GM23338 (cell line): ENCODE data around the gene ELAPOR1. TPM values are rescaled to one million over a fixed set of nuclear protein-coding genes. Genes with fewer than 3 reads are reported as not detected.

Source experiments
- ATAC-seq: fragments of 200-7000 bp; cut with Tn5 transposase; 3 replicates; pipeline ENCODE4 v1.9.1; 2020
- DNase-seq: peaks from one replicate; pipeline ENCODE4 v3.0.0-alpha.2; 2015; ENCODE audit warnings: low spot score
- H2AFZ ChIP-seq: fragments of 200-600 bp; sonication (generic); 2 replicates; pipeline ENCODE4 v1.8.0; 2016; ENCODE audit warnings: antibody characterized with exemption, mild to moderate bottlenecking, moderate library complexity
- H3F3A ChIP-seq: fragments of 200-600 bp; sonication (generic); replicated peaks from 2 replicates; pipeline ENCODE4 v1.8.0; 2017; ENCODE audit warnings: antibody characterized with exemption, mixed run types, low read depth
- H3K27ac ChIP-seq: fragments of 200-600 bp; sonication (generic); 2 replicates; pipeline ENCODE4 v1.6.1; 2016; ENCODE audit warnings: low read depth
- H3K27me3 ChIP-seq: fragments of 200-600 bp; sonication (generic); 2 replicates; pipeline ENCODE4 v1.8.0; 2016; ENCODE audit warnings: mild to moderate bottlenecking, mixed run types, moderate library complexity; ENCODE audit not compliant: insufficient read depth
- H3K36me3 ChIP-seq: fragments of 200-600 bp; sonication (generic); 2 replicates; pipeline ENCODE4 v1.8.0; 2016; ENCODE audit warnings: mild to moderate bottlenecking; ENCODE audit not compliant: insufficient read depth
- H3K4me1 ChIP-seq: fragments of 200-600 bp; sonication (generic); 2 replicates; pipeline ENCODE4 v1.8.0; 2016; ENCODE audit warnings: mild to moderate bottlenecking, moderate library complexity; ENCODE audit not compliant: insufficient read depth
- H3K4me2 ChIP-seq: fragments of 200-600 bp; sonication (generic); 2 replicates; pipeline ENCODE4 v1.7.1; 2017; ENCODE audit warnings: mixed run types
- H3K4me3 ChIP-seq: fragments of 200-600 bp; sonication (generic); 2 replicates; pipeline ENCODE4 v1.6.1; 2016; ENCODE audit warnings: mixed run types
- H3K79me2 ChIP-seq: fragments of 200-600 bp; sonication (generic); replicated peaks from 2 replicates; pipeline ENCODE4 v1.8.0; 2017; ENCODE audit warnings: mild to moderate bottlenecking; ENCODE audit not compliant: insufficient read depth
- H3K9me2 ChIP-seq: fragments of 200-600 bp; sonication (generic); 2 replicates; pipeline ENCODE4 v1.8.0; 2017; ENCODE audit not compliant: insufficient read depth
- H4K20me1 ChIP-seq: fragments of 200-600 bp; sonication (generic); replicated peaks from 2 replicates; pipeline ENCODE4 v1.8.0; 2017; ENCODE audit warnings: mild to moderate bottlenecking; ENCODE audit not compliant: insufficient read depth
- H3K27ac Mint-ChIP-seq: 2 replicates; pipeline ENCODE4 v1.8.0; 2020; ENCODE audit warnings: inconsistent platforms, mild to moderate bottlenecking, moderate library complexity, mixed read lengths
- H3K27me3 Mint-ChIP-seq: 3 replicates; pipeline ENCODE4 v1.8.0; 2022; ENCODE audit warnings: low read depth, mild to moderate bottlenecking, moderate library complexity, mixed read lengths, inconsistent platforms; ENCODE audit not compliant: insufficient read depth, poor library complexity
- H3K36me3 Mint-ChIP-seq: 3 replicates; pipeline ENCODE4 v1.8.0; 2021; ENCODE audit warnings: low read depth, mild to moderate bottlenecking, inconsistent platforms, moderate library complexity, mixed read lengths
- H3K4me1 Mint-ChIP-seq: 3 replicates; pipeline ENCODE4 v1.8.0; 2020; ENCODE audit warnings: mild to moderate bottlenecking, inconsistent platforms, mixed read lengths
- H3K4me3 Mint-ChIP-seq: 3 replicates; pipeline ENCODE4 v1.8.0; 2021; ENCODE audit warnings: moderate library complexity, mild to moderate bottlenecking, inconsistent platforms, mixed read lengths
- H3K9me3 Mint-ChIP-seq: 3 replicates; pipeline ENCODE4 v1.8.0; 2020; ENCODE audit warnings: moderate library complexity, mild to moderate bottlenecking, inconsistent platforms, mixed read lengths
- CREB1 ChIP-seq: fragments of 250-450 bp; sonication (Bioruptor Pico); IDR thresholded peaks from 2 replicates; pipeline ENCODE4 v1.5.0; 2020; ENCODE audit warnings: low read depth, mild to moderate bottlenecking, moderate library complexity
- EZH2 ChIP-seq: fragments of 200-600 bp; sonication (generic); IDR thresholded peaks from one replicate; pipeline ENCODE4 v1.8.0; 2017; ENCODE audit warnings: antibody characterized with exemption, mild to moderate bottlenecking, low read depth; ENCODE audit not compliant: unreplicated experiment
- EZH2phosphoT487 ChIP-seq: fragments of 200-600 bp; sonication (generic); IDR thresholded peaks from one replicate; pipeline ENCODE4 v1.8.1; 2018; ENCODE audit warnings: antibody characterized with exemption; ENCODE audit not compliant: unreplicated experiment
- JUNB ChIP-seq: IDR thresholded peaks from one replicate; pipeline ENCODE4 v1.6.1; 2016; ENCODE audit warnings: antibody characterized with exemption; ENCODE audit not compliant: unreplicated experiment
- NANOG ChIP-seq: IDR thresholded peaks from 2 replicates; pipeline ENCODE4 v1.6.1; 2016; ENCODE audit warnings: antibody characterized with exemption, borderline replicate concordance
- POLR2AphosphoS5 ChIP-seq: IDR thresholded peaks from 2 replicates; pipeline ENCODE4 v1.6.1; 2016; ENCODE audit warnings: antibody characterized with exemption, low read depth
- STAT1 ChIP-seq: IDR thresholded peaks from one replicate; pipeline ENCODE4 v1.6.1; 2016; ENCODE audit warnings: antibody characterized with exemption; ENCODE audit not compliant: unreplicated experiment
- ZNF114 ChIP-seq: fragments of 250-450 bp; sonication (Bioruptor Pico); IDR thresholded peaks from 2 replicates; pipeline ENCODE4 v1.5.0; 2020; ENCODE audit warnings: mild to moderate bottlenecking, moderate library complexity
- ZNF331 ChIP-seq: fragments of 250-450 bp; sonication (Bioruptor Pico); IDR thresholded peaks from 2 replicates; pipeline ENCODE4 v1.5.0; 2020; ENCODE audit warnings: low read depth, mild to moderate bottlenecking, moderate library complexity
- polyA plus RNA-seq: library from polyadenylated mRNA; unstranded; fragments of >200 nt; fragmentation: Nextera tagmentation; extraction: Ambion mirVana; gene quantifications from 2 replicates; pipeline ENCODE4 v1.2.1, GENCODE V29; 2016
- total RNA-seq: library from RNA; depleted of rRNA; stranded (reverse); fragments of >200 nt; shearing (Covaris generic); gene quantifications from 2 replicates; pipeline ENCODE4 v1.2.3, GENCODE V29; 2014
- TF ChIP-seq, protein P1 (sequence below): IDR thresholded peaks from one replicate; pipeline ENCODE4 v1.6.1; 2018; ENCODE audit warnings: antibody characterized with exemption; ENCODE audit not compliant: unreplicated experiment
- TF ChIP-seq, protein P2 (sequence below): IDR thresholded peaks from 2 replicates; pipeline ENCODE4 v1.6.1; 2016; ENCODE audit warnings: antibody characterized with exemption
- TF ChIP-seq, protein P3 (sequence below), 2 experiments: fragments of 200-600 bp in 1 of 2; sonication (generic) in 1 of 2; conservative IDR thresholded peaks; 2 replicates each; pipeline versions ENCODE4 v1.5.1 to v1.6.1; 2016 to 2017; ENCODE audit warnings: antibody characterized with exemption in 2 of 2, low read depth in 2 of 2, mild to moderate bottlenecking in 2 of 2, moderate library complexity in 1 of 2
- TF ChIP-seq, protein P4 (sequence below): fragments of 250-450 bp; sonication (Bioruptor Pico); IDR thresholded peaks from 2 replicates; pipeline ENCODE4 v1.5.0; 2020; ENCODE audit warnings: mild to moderate bottlenecking, moderate library complexity

The ELAPOR1 gene
- total and polyA plus RNA-seq, 2 experiments from 2014 or later: 0.92 to 2.4 TPM

DNA sequence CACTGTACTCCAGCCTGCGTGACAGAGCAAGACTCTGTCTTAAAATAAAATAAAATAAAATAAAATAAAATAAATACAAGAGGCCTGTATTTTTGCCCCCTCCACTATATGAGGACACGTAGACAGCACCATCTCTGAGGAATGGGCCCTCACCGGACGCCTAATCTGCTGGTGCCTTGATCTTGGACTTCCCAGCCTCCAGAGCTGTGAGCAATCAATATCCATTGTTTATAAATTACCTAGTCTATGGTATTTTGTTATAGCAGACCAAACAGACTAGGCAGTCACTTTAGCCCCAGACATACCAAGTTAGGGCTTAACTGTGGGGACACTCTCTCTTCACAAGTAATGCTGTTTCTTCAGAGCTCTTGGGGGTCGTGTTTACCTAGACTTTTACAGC is 6.4 kb downstream of the ELAPOR1 start:
- no peaks in the 10 kb centered on the region for H3F3A ChIP-seq
- DNase-seq (no peak), ATAC-seq (no peak)
- no peak for TF ChIP-seq POLR2AphosphoS5
- no peak for TF ChIP-seq JUNB
- TF ChIP-seq ZNF114 (CRISPR knock-in tag): no peak
- TF ChIP-seq, protein P1, sequence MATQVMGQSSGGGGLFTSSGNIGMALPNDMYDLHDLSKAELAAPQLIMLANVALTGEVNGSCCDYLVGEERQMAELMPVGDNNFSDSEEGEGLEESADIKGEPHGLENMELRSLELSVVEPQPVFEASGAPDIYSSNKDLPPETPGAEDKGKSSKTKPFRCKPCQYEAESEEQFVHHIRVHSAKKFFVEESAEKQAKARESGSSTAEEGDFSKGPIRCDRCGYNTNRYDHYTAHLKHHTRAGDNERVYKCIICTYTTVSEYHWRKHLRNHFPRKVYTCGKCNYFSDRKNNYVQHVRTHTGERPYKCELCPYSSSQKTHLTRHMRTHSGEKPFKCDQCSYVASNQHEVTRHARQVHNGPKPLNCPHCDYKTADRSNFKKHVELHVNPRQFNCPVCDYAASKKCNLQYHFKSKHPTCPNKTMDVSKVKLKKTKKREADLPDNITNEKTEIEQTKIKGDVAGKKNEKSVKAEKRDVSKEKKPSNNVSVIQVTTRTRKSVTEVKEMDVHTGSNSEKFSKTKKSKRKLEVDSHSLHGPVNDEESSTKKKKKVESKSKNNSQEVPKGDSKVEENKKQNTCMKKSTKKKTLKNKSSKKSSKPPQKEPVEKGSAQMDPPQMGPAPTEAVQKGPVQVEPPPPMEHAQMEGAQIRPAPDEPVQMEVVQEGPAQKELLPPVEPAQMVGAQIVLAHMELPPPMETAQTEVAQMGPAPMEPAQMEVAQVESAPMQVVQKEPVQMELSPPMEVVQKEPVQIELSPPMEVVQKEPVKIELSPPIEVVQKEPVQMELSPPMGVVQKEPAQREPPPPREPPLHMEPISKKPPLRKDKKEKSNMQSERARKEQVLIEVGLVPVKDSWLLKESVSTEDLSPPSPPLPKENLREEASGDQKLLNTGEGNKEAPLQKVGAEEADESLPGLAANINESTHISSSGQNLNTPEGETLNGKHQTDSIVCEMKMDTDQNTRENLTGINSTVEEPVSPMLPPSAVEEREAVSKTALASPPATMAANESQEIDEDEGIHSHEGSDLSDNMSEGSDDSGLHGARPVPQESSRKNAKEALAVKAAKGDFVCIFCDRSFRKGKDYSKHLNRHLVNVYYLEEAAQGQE: no peak
- no peak for TF ChIP-seq NANOG
- TF ChIP-seq, protein P2, sequence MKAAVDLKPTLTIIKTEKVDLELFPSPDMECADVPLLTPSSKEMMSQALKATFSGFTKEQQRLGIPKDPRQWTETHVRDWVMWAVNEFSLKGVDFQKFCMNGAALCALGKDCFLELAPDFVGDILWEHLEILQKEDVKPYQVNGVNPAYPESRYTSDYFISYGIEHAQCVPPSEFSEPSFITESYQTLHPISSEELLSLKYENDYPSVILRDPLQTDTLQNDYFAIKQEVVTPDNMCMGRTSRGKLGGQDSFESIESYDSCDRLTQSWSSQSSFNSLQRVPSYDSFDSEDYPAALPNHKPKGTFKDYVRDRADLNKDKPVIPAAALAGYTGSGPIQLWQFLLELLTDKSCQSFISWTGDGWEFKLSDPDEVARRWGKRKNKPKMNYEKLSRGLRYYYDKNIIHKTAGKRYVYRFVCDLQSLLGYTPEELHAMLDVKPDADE: no peak
- TF ChIP-seq EZH2phosphoT487: no peak
- TF ChIP-seq, protein P3, sequence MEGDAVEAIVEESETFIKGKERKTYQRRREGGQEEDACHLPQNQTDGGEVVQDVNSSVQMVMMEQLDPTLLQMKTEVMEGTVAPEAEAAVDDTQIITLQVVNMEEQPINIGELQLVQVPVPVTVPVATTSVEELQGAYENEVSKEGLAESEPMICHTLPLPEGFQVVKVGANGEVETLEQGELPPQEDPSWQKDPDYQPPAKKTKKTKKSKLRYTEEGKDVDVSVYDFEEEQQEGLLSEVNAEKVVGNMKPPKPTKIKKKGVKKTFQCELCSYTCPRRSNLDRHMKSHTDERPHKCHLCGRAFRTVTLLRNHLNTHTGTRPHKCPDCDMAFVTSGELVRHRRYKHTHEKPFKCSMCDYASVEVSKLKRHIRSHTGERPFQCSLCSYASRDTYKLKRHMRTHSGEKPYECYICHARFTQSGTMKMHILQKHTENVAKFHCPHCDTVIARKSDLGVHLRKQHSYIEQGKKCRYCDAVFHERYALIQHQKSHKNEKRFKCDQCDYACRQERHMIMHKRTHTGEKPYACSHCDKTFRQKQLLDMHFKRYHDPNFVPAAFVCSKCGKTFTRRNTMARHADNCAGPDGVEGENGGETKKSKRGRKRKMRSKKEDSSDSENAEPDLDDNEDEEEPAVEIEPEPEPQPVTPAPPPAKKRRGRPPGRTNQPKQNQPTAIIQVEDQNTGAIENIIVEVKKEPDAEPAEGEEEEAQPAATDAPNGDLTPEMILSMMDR (conservative IDR thresholded peaks at IDR 0.05; ENCODE audit: low read depth in 2 of 2): no peak
- no peak for TF ChIP-seq STAT1
- TF ChIP-seq CREB1 (CRISPR knock-in tag): no peak
- no peak for TF ChIP-seq ZNF331
- no peak for TF ChIP-seq EZH2
- TF ChIP-seq, protein P4, sequence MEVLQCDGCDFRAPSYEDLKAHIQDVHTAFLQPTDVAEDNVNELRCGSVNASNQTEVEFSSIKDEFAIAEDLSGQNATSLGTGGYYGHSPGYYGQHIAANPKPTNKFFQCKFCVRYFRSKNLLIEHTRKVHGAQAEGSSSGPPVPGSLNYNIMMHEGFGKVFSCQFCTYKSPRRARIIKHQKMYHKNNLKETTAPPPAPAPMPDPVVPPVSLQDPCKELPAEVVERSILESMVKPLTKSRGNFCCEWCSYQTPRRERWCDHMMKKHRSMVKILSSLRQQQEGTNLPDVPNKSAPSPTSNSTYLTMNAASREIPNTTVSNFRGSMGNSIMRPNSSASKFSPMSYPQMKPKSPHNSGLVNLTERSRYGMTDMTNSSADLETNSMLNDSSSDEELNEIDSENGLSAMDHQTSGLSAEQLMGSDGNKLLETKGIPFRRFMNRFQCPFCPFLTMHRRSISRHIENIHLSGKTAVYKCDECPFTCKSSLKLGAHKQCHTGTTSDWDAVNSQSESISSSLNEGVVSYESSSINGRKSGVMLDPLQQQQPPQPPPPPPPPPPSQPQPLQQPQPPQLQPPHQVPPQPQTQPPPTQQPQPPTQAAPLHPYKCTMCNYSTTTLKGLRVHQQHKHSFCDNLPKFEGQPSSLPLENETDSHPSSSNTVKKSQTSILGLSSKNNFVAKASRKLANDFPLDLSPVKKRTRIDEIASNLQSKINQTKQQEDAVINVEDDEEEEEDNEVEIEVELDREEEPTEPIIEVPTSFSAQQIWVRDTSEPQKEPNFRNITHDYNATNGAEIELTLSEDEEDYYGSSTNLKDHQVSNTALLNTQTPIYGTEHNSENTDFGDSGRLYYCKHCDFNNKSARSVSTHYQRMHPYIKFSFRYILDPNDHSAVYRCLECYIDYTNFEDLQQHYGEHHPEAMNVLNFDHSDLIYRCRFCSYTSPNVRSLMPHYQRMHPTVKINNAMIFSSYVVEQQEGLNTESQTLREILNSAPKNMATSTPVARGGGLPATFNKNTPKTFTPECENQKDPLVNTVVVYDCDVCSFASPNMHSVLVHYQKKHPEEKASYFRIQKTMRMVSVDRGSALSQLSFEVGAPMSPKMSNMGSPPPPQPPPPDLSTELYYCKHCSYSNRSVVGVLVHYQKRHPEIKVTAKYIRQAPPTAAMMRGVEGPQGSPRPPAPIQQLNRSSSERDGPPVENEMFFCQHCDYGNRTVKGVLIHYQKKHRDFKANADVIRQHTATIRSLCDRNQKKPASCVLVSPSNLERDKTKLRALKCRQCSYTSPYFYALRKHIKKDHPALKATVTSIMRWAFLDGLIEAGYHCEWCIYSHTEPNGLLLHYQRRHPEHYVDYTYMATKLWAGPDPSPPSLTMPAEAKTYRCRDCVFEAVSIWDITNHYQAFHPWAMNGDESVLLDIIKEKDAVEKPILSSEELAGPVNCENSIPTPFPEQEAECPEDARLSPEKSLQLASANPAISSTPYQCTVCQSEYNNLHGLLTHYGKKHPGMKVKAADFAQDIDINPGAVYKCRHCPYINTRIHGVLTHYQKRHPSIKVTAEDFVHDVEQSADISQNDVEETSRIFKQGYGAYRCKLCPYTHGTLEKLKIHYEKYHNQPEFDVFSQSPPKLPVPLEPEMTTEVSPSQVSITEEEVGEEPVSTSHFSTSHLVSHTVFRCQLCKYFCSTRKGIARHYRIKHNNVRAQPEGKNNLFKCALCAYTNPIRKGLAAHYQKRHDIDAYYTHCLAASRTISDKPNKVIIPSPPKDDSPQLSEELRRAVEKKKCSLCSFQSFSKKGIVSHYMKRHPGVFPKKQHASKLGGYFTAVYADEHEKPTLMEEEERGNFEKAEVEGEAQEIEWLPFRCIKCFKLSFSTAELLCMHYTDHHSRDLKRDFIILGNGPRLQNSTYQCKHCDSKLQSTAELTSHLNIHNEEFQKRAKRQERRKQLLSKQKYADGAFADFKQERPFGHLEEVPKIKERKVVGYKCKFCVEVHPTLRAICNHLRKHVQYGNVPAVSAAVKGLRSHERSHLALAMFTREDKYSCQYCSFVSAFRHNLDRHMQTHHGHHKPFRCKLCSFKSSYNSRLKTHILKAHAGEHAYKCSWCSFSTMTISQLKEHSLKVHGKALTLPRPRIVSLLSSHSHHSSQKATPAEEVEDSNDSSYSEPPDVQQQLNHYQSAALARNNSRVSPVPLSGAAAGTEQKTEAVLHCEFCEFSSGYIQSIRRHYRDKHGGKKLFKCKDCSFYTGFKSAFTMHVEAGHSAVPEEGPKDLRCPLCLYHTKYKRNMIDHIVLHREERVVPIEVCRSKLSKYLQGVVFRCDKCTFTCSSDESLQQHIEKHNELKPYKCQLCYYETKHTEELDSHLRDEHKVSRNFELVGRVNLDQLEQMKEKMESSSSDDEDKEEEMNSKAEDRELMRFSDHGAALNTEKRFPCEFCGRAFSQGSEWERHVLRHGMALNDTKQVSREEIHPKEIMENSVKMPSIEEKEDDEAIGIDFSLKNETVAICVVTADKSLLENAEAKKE: no peak
- no peak overlapping the region for H3K4me2 ChIP-seq
- no peaks in the 10 kb centered on the region for H3K9me2 ChIP-seq
- H3K27me3 ChIP-seq: peaks cover 10% of the 10 kb centered on the region
- Mint-ChIP-seq H3K36me3 (no peaks in the 10 kb centered on the region), H3K4me1 (no peaks in the 10 kb centered on the region), H3K27ac (no peak overlapping the region), H3K4me3 (no peak overlapping the region), H3K9me3 (no peaks in the 10 kb centered on the region), H3K27me3 (peaks cover 3% of the 10 kb centered on the region)
- H3K27ac ChIP-seq: no peak overlapping the region
- no peaks in the 10 kb centered on the region for H3K36me3 ChIP-seq
- no peaks in the 10 kb centered on the region for H3K79me2 ChIP-seq
- no peak overlapping the region for H3K4me3 ChIP-seq
- H4K20me1 ChIP-seq: no peaks in the 10 kb centered on the region
- no peak overlapping the region for H2AFZ ChIP-seq
- no peaks in the 10 kb centered on the region for H3K4me1 ChIP-seq
